Measurements from ENCODE around the gene ANKRD23. TPM values are rescaled to one million over a fixed set of nuclear protein-coding genes. Genes with fewer than 3 reads are reported as not detected.

The ANKRD23 gene
- total and polyA plus RNA-seq, 2 of the 13 experiments (the other 11 are each of a cell fraction or from before 2014, with no cell fraction given) = 1.5 to 1.6 TPM

- no peak for TF ChIP-seq HNF1B (CRISPR knock-in tag; IDR thresholded peaks at IDR 0.05)
- TF ChIP-seq ZNF784 (CRISPR knock-in tag; IDR thresholded peaks at IDR 0.05; ENCODE audit: borderline replicate concordance) = peak; percentile 94
- peak; percentile 80; the same call in 1 of the 2 replicates for TF ChIP-seq ZNF331 (CRISPR knock-in tag; IDR thresholded peaks at IDR 0.05)
- peak; percentile 90 for TF ChIP-seq ZNF619 (CRISPR knock-in tag; IDR thresholded peaks at IDR 0.05)
- peak; percentile 55; the same call in 1 of the 3 replicates for TF ChIP-seq MXI1 (IDR thresholded peaks at IDR 0.05; ENCODE audit: borderline replicate concordance, low read depth, low read length)
- no peak for TF ChIP-seq ZFP62 (CRISPR knock-in tag; IDR thresholded peaks at IDR 0.05)
- peak; percentile 92 for TF ChIP-seq IKZF4 (CRISPR knock-in tag; IDR thresholded peaks at IDR 0.05; ENCODE audit: borderline replicate concordance, low read depth, not compliant biosample characterization)
- peak; percentile 62; the same call in 1 of the 2 replicates for TF ChIP-seq ZGPAT (CRISPR knock-in tag; IDR thresholded peaks at IDR 0.05)
- peak; percentile 91 for TF ChIP-seq NFYB (CRISPR knock-in tag; IDR thresholded peaks at IDR 0.05)
- no peak for TF ChIP-seq NONO (IDR thresholded peaks at IDR 0.05)
- TF ChIP-seq NONO (CRISPR knock-in tag; conservative IDR thresholded peaks at IDR 0.05) = peak; percentile 88
- 0 out of 2 replicates have a peak, but pooled peaks have one; percentile 27 for TF ChIP-seq CREB1 (IDR thresholded peaks at IDR 0.05)
- TF ChIP-seq CREB1 (CRISPR knock-in tag; IDR thresholded peaks at IDR 0.05) = no peak
- no peak for TF ChIP-seq REL (CRISPR knock-in tag; conservative IDR thresholded peaks at IDR 0.05)
- no peak for TF ChIP-seq ARID3A (IDR thresholded peaks at IDR 0.05; ENCODE audit: low read depth, low read length)
- TF ChIP-seq YEATS2 (CRISPR knock-in tag; IDR thresholded peaks at IDR 0.05; ENCODE audit: borderline replicate concordance) = 0 out of 2 replicates have a peak, but pooled peaks have one; percentile 31
- peak; percentile 67; the same call in 1 of the 2 replicates for TF ChIP-seq ZSCAN5A (CRISPR knock-in tag; IDR thresholded peaks at IDR 0.05; ENCODE audit: borderline replicate concordance)
These were observed 27.5 kb downstream of the ANKRD23 start, which contains the start of gene CNNM3 (continued) for GRCh38 chr2:96816127-96816835.

Measured in HepG2 (cell line).